Ovary (tissue), 3 donors: ENCODE data around the gene LAG3.

ENCODE experiments used
- CTCF ChIP-seq, 3 donors: fragments of 450-650 bp in 2 of 3; fragments of 200-600 bp in 1 of 3; IDR thresholded peaks; one replicate each; pipeline versions ENCODE4 v1.5.1 to v1.8.0; 2016 to 2022; ENCODE audit warnings: antibody characterized with exemption in 3 of 3, mild to moderate bottlenecking in 1 of 3
- EP300 ChIP-seq: sonication (generic); formaldehyde crosslinking; IDR thresholded peaks from one replicate; pipeline ENCODE4 v1.6.1; 2017; ENCODE audit warnings: antibody characterized with exemption
- POLR2A ChIP-seq: fragments of 450-650 bp; IDR thresholded peaks from one replicate; pipeline ENCODE4 v1.6.1; 2017; ENCODE audit warnings: antibody characterized with exemption, mild to moderate bottlenecking, moderate library complexity
- donor health status: DM: no; HTN: no; CAD: no.

GRCh38 chr12:6775185-6776174, 3.2 kb downstream of the LAG3 start:
- no peak for TF ChIP-seq CTCF (IDR thresholded peaks at IDR 0.05)
- TF ChIP-seq EP300 = no peak
- TF ChIP-seq POLR2A = no peak
